ENCODE data around the gene CAMK2N2.

CAMK2N2 gene

GRCh38 chr3:184240384-184241140 is 20.8 kb downstream of the CAMK2N2 start:
- DNase-seq (ENCODE audit: low spot score) = peak; percentile 68

GRCh38 chr3:184239708-184240107 is 21.6 kb downstream of the CAMK2N2 start:
- DNase-seq (ENCODE audit: low spot score) = peak; percentile 5

GRCh38 chr3:184239221-184239620 is 22.1 kb downstream of the CAMK2N2 start:
- DNase-seq (ENCODE audit: low spot score) = peak; percentile 3

- DNase-seq (ENCODE audit: low spot score) = no peak
These were observed 23.0 kb downstream of the CAMK2N2 start for GRCh38 chr3:184238246-184238818.

GRCh38 chr3:184237807-184238206 is 23.5 kb downstream of the CAMK2N2 start:
- no peak for DNase-seq (ENCODE audit: low spot score)

GRCh38 chr3:184237211-184237610 is 24.1 kb downstream of the CAMK2N2 start:
- no peak for DNase-seq (ENCODE audit: low spot score)

- DNase-seq (ENCODE audit: low spot score) = no peak
These were observed 24.7 kb downstream of the CAMK2N2 start for GRCh38 chr3:184236636-184237035.

- DNase-seq (ENCODE audit: low spot score) = no peak
These were observed 25.3 kb downstream of the CAMK2N2 start for GRCh38 chr3:184236033-184236410.

GRCh38 chr3:184235381-184236032 is 25.8 kb downstream of the CAMK2N2 start:
- no peak for DNase-seq (ENCODE audit: low spot score)

GRCh38 chr3:184234671-184235380 is 26.5 kb downstream of the CAMK2N2 start:
- no peak for DNase-seq (ENCODE audit: low spot score)

GRCh38 chr3:184234224-184234623 is 27.1 kb downstream of the CAMK2N2 start:
- DNase-seq (ENCODE audit: low spot score) = no peak

- no peak for DNase-seq (ENCODE audit: low spot score)
These were observed 28.1 kb downstream of the CAMK2N2 start for GRCh38 chr3:184233127-184233843.

- no peak for DNase-seq (ENCODE audit: low spot score)
These were observed 29.7 kb downstream of the CAMK2N2 start for GRCh38 chr3:184231671-184232070.

GRCh38 chr3:184230603-184231528 is 30.5 kb downstream of the CAMK2N2 start:
- DNase-seq (ENCODE audit: low spot score) = no peak

- DNase-seq (ENCODE audit: low spot score) = peak; percentile 85
These were observed 31.2 kb downstream of the CAMK2N2 start for GRCh38 chr3:184230081-184230602.

- DNase-seq (ENCODE audit: low spot score) = peak; percentile 93
These were observed 31.8 kb downstream of the CAMK2N2 start, which contains the start of gene VWA5B2 for GRCh38 chr3:184229394-184230080. TSS of gene VWA5B2 (plus strand) at chr3:184229585. CDS start at chr3:184230529, 944 bp downstream.

- DNase-seq (ENCODE audit: low spot score) = no peak
These were observed 32.8 kb downstream of the CAMK2N2 start for GRCh38 chr3:184228376-184229137.

GRCh38 chr3:184227481-184227935 is 33.8 kb downstream of the CAMK2N2 start:
- peak; percentile 75 for DNase-seq (ENCODE audit: low spot score)

GRCh38 chr3:184223946-184224345 is 37.4 kb downstream of the CAMK2N2 start:
- DNase-seq (ENCODE audit: low spot score) = no peak

All from HuH-7.5 (cell line).